Islet precursor cell (in vitro differentiated cells): ENCODE results near the gene EIF3F.

Source experiments
- DNase-seq: peaks from one replicate; pipeline ENCODE4 v3.0.0-alpha.2; 2018

EIF3F gene

DNA sequence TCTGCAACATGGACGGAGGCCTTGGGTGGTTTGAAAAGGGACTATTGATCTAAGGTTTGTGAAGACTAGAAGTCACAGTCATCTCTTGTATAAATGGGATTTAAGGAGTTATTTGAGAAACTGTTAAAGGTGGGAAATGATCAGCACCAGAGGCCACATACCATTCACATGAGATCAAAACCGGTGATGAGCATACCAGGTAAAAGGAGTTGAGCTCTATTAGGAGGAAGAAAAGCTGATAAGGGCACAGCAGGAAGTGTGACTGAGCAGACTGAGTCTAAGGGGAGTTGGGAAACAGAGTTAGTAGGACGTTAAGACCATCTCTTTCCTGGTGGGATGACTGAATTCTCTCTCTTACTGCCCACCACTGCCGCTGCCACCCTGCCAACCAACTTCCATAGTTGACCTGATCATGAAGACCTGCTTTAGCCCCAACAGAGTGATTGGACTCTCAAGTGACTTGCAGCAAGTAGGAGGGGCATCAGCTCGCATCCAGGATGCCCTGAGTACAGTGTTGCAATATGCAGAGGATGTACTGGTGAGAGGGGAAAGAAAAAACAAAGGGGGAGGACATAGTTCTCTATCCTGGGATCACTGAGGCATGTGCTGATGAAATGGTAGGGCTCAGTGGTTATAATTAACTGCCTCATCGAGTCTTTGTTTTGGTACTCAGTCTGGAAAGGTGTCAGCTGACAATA, 7.6 kb downstream of the EIF3F start:
- DNase-seq: peak; percentile 22

DNA sequence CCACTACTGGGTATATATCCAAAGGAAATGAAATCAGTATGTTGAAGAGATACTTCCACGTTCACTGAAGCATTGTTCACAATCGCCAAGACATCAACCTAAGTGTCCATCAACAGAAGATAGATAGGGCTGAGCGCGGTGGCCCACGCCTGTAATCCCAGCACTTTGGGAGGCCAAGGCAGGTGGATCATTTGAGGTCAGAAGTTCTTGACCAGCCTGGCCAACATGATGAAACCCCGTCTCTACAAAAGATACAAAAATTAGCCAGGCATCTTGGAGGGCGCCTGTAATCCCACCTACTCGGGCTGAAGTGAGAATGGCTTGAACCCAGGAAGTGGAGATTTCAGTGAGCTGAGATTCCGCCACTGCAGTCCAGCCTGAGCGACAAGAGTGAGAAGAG, 12.7 kb downstream of the EIF3F start:
- no peak for DNase-seq

DNA sequence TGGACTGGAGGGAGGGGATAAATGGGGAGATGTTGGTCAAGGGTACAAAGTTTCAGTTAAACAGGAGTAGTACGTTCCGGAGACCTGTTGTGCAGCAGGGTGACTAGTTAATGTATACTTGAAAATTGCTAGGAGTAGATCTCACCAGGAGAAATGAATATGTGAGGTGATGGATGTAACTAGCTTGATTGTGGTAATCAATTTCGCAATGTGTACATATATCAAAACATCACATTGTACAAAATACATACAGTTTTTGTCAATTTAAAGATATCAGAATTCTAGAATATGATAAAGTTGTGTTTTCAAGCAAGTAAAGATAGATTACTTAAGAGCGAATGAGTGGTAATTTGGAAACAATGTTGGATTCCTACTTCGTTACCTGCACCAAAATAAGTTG, 13.3 kb downstream of the EIF3F start:
- DNase-seq: no peak

DNA sequence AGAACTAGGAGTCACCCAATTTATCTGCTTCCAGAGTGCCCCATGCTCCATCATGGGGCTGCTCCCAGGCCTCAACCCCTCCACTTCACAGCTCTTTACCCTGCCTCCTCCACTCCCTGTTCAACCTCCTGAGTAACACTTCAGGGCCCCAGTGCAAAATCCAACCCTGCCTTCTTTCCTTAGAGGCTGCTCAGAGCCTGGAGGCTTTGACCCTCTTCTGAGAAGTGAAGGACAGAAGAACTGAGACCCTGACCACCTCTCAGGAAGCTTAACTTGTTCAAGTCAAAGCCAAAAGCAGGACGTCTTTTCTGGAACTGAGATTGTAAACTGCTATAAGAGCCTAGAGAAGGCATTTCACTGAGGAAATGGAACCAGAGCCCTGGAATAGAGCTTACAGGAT, 15.5 kb downstream of the EIF3F start:
- DNase-seq: peak; percentile 44

DNA sequence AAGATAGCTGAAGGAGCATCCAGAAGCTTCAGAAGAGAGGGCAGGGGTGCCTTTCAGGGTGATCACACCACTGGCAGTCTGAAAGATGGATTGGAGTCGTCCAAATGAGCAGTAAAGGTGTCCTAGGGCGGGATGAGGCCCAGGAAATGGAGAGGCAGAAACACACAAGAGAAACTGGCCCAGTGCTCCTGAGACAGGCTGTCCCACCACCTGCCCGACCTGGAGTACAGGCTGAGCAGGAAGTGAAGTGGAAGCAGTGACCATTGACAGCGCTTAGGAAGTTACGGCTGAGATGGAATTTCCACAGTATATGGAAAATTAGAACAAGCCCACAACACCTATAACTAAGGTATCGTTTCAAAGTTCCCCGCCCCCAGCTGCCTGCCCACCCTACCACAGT, 16.1 kb downstream of the EIF3F start:
- peak; percentile 52 for DNase-seq

DNA sequence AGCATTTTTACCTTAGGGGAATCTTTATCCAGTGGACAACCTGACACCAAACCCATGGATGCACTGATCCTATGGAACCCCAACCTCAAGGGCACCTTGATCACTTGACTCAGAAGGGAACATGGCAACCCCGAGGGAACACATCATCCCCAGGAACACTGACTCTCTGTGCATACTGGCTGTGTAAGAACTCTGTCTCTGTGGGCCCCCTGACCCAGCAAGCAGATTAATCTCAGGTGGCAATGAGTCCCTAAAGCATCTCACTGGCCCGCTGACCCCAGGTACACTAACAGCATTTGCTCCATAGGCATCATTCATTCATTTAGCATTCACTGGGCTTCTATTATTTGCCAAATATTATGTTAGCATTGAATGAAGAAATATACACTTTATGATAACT, 16.9 kb downstream of the EIF3F start:
- DNase-seq: peak; percentile 8

DNA sequence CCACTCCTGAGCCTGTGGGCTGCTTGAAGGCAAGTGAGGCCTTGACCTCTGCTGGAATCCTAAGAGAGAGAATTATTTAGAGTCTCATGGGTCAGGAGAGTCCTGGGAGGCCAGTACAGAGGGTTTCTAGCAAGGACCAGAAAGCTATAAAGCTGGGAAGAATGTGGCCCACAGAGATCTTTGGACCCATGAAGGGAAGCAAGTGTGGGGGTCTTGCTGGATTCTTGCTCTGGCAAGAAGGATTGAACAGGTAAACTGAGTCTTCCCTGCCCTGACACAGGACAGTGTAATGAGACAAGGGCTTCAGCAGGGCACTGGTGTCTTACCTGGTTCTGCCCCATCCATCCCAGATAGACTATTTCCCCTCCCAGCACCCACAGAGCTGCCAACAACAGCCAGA, 18.4 kb downstream of the EIF3F start:
- peak; percentile 29 for DNase-seq

DNA sequence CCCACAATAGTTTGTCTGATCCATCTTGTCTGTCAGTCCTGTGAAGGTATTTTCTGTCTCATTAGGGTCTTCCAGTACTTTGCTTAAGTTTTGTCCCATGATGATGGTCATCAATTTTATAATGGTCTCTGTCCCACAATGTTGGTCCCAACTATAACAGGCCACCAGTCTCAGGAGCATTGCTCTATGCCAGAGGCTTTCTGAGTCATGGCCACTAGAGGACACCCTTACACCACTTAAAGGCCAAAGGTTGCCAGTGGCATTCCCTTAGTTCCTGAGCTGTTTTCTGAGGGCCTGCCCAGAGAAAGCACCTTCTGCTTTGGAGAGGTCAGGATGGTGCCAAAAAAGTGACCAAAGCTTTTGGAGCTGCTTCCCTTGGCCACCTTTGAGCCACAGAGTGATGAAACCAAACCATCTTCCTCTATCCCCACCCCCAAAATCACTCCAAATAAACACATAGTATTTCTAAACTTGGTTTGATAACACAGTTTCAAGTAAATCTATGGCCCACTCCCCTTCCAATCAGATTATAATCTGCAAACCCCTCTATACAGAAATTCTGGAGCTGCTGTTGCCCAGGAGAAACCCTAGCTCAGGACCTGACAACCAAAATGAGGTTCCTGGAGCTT, 19.3 kb downstream of the EIF3F start:
- DNase-seq: peak; percentile 83

DNA sequence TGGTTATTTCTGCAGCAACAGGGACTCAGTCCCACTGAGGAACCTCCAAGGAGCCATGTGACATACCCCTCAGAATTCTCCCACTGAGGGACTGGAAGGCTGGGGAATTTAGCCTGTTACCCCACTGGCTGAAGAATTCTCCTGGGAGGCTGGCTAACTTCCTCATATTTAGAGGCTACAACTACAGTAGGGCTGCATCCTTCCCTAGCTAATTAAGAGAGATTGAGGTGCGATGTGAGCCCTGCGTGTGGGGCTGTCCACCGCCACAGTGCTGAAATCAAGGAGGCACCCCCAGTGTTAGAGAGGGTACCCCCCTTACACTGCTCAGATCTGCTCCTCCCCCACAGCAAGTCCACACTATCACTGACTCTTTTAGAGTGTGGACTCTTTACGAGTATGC, 21.1 kb downstream of the EIF3F start:
- peak; percentile 20 for DNase-seq

DNA sequence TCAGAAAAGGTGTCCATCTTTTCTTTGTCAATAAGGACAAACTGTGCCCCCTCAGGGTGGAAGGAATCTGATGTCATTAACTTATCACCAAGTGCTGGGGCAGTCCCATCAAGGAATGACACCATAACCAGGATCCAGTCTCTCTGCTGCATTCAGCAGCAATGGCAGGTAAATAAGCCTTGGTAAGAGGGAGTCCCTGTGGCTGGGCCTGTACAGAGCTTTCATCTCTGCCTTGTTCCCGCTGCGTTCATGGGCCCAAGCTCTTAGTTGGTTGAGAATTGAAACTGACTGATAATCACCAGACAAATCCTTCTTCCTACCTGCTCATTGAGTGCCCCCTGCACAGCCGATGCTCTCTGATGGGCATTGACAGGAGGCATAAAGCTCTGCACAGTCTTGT, 22.7 kb downstream of the EIF3F start:
- DNase-seq: no peak

DNA sequence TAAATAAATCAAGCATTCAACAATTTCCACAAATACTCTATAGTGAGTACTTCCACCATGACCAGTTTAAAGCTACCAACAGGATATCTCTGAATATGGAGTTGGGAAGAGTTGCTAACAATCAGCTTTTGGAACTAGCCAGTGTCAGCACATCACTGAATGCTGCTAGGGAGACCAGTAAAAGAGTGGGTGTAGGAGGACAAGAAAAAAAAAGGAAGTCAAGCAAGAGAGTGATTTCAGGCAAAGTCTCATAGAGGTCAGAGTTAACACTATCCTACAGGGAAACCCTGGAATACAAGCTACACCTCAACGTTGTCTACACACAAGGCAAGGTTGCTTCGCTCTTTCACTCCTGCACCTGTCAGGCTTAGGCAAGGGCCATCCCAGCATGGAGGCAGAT, 24.2 kb downstream of the EIF3F start:
- peak; percentile 32 for DNase-seq

DNA sequence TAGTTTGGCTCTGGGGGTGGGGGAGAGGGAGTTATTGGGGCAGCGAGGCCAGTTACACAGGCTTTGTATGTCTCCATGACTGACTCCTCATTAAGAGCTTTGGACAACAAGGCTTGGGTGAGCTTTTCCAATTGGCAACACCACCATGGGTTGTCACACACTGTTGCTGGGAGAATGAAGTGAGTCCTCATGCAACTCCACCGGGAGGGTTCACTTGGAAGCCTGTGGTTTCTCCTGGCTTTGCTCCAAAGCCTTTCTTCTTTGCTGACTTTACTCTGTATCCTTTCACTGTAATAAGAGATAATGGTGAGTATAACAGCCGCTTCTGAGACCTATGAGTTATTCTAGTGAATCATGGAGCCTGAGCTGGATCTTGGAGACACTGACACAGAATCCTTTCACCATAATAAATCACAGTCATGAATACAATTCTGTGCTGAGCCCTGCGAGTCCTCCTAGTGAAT, 24.9 kb downstream of the EIF3F start:
- DNase-seq: peak; percentile 13

DNA sequence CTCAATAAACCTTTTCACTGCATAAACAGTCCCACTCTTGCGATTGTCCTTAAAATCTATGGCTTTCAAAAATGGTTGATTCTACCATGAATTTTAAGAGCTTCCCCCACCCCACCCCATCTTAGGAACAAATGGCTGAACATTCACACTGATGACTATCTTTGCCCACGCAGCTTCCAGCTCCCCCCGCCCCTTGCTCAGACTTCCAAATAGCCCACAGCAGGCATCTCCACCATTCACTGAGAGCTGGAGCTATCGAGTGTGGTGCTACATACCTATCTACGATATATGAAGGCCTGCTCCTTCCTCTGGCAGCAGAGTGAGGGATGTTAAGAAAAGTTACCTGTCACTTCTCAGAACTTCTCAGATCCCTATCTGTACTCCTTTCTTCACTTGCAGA, 26.7 kb downstream of the EIF3F start:
- peak; percentile 38 for DNase-seq

DNA sequence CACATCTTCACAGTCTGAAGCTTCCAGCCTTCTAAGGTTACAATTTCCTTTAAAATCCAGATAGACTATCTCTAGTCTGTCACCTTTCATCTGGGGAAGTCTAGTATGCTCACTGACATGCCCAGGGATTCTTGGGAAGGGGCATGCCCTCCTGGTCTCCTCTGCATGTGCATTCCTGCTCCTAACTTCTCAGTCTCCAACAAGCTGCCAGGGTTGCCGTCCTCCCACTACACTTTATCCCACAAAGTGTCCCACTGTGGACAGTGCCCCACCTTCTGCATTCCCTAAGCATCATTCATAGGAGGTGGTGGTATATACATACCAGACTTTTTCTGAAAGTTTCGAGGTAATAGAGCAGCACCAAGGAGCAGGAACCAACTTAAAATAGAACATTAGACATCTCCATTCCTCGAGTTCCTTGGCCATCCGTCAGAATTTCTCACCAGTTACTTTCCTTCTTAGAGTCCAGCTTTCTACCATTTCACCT, 28.7 kb downstream of the EIF3F start:
- peak; percentile 23 for DNase-seq

DNA sequence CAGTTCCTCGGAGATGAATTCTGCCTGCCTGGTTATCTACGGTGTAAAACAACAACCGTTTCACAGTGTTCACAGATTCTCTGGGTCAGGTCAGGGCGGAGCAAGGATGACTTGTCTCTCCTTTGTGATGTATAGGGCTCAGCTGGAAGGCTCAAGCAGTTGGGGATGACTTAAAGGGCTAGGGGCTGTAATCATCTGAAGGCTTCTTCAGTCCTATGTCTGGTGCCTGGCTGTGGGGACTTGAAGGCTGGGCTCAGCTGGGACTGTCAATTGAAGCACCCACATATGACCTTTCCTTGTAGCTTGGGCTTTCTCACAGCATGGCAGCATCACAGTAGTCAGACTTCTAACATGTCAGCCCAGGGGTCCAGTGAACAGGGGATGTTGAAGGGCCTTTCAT, 29.3 kb downstream of the EIF3F start:
- peak; percentile 45 for DNase-seq

DNA sequence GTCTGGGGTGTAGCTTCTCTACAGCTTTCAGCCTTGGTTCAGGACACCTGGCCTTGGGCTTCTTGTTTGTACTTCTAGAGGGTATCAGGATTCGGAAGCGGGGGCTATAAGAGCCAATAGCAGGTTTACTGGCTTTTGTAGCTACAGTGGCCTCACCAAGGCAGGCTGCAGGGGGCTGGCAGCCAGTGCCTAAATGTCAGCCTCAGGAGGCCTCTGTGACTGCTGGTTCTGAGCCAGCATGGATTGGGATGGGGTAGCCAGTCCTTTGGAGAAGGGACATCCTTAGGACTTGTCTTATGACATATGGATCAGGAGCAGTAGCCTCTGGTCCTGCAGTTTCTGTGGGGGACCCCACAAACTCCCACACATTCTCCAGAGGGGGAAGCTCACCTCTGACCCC, 29.9 kb downstream of the EIF3F start:
- peak; percentile 37 for DNase-seq

DNA sequence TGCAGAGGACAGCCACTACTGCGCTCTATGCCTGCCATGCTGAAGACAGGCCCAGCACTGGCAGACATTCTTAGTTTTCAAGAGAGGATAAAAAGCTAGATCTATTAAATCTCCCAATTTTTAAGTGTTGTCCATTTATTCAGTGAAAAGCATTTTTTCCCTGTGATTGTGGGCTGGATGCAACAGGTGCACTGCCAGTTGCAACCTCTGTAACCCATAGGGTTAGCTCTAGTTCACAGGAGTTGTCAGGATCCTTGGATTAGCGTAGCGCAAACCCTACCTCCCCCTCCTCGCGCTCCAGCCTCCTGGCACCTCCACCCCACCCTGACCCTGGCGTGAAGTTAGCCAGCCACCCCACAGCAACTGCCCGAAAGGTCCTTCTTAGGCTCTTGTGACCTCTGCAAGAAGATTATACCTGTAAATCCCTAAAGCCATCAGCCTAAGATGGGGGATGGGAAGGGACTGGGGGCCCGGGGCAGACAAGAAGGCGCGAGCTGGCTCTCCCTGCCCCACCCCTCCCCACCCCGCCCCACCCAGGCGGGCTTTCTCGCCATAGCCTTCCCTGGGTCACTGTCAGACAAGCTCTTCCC, 30.9 kb downstream of the EIF3F start:
- peak; percentile 39 for DNase-seq

DNA sequence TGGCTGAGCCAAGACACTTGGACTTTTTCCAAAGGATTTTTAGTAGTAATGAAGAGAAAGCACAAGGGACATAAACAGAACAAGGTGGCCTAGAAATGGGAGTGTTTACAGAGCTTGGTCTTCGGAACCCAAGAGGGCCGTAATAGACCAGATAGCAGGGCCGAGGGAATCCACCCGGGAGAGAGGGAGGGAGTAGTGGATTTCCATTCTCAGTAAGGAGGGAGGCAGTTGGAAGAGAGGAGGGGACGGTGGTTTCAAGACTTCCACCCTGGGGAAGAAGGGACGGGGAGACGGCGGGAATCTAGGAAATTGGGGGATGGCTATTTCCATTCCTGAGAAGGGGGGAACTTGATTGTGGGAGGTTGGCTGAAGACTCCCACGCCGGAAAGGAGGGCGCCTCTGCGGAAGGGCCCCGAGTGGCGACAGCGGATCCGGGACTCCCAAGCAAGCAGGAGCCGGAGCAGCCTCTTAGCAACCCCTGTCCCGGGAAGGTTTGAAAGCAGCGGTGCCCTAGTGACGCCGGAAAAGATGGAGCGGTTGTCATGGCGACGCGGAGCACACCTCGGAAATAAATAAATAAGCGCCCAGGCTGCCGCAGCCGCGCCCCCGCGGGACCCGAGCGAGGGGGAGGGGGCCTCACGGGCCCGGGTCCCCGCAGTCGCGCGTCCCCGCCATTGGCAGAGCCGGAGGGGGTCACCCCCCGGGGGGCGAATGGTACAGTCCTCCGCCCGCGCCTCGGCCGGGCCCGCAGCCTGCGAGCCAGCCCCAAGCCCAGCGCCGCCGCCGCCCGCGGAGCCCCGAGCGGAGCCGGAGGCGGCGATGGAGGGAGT, 31.6 kb downstream of the EIF3F start:
- DNase-seq: peak; percentile 65

DNA sequence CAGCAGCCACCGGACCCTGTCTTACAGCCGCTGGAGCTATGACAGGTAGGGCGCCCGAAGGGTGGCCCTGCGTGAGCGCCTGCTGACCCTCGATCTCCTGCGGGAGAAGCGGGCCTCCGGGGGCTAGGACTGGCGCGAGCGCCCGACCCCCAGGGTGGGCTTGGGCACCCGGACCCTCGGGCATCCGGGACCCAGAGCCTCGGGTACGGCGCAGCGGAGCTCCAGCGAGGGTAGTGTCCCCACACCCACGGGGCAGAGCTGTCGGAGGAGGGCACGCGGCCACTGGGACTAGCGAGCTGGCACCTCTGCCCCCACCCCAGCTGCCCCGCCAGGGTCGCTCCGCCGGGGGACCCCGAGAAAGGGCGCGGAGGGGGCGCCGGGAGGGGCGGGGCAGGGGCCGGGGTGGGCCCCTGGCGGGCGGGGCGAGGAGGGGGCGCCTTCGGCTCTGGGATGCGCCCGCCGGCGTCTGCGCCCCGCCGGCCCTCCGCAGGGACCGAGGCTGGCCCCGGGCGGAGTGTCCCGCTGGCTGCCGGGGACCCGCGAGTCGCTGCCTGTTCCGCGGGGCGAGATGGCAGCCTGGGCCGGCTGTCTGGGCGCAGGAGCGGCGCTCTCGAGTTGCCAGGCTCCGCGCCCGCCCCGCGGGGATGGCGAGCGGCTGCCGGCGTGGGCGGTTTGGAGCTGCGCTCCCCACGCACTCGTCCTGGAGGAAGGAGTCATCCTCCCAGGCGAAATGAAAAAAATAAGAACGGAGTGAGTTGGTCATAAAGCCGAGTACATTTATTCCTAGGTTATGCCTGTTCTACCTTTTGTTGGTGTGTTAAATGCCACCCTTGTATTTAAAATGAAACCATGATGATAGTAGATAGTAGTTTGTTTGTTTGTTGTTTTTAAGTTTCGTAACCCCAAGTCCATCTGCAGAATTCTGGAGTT, 32.4 kb downstream of the EIF3F start:
- peak; percentile 53 for DNase-seq

DNA sequence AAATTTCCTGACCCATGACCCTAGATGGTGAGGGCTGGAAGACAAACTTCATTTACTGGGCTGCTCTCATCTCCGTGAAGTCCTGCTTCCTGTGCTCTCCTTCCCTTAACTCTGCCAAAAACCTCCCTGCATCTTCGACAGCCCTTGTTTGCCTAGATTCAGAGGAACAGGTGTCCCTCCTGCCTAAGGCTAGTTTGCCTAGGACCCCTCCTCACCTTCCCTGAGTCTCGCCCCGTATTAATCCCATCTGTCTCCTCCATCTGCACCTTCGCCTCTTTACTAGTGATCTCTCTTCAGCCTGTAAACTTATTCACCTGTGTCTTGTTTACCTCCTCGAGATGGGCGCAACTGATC, 33.1 kb downstream of the EIF3F start:
- no peak for DNase-seq

DNA sequence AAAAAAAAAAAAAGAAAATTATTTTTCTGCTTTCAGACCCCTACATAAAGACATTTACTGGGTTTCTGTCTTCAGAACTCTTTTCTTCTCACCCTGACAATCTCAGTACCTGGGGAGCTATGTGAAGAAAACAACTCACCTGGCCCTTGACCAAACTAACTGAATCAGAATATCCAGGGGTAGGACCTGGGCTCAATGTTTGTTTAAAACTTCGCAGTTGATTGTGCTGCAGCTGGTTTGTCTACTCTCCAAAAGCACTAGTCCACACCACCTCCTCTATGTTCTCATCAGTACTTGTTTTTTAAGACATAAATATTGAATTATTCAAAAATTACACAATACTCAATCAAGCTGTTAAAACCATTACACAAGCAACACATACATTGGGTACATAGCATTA, 34.8 kb downstream of the EIF3F start:
- DNase-seq: no peak

DNA sequence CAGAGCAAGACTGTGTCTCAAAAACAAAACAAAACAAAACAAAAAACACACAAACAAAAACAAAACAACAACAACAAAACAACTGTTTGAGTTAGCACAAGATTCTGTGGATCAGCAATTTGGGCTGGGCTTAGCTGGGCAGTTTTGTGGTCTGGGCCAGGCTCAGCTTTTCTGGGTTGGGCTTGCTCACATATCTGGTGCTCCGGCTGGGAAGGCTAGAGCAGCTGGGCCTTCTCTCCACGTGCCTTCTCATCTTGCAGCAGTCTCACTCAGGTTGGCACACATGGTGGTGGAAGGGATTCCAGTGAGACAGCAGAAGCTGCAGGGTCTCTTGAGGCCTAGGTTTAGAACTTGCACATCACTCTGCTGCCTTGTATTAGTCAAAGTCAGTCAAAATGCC, 35.7 kb downstream of the EIF3F start:
- DNase-seq: peak; percentile 42
